Suprapubic skin (tissue), 4 donors: ENCODE measurements around the gene SPATA2. TPM values are rescaled to one million over a fixed set of nuclear protein-coding genes. Genes with fewer than 3 reads are reported as not detected.

Experiments used
- DNase-seq, 2 donors: peaks; one replicate each; pipeline ENCODE4 v3.0.0-alpha.2; 2019; ENCODE audit warnings: low spot score in 2 of 2
- H3K27ac ChIP-seq: fragments of 200-600 bp; sonication (generic); one replicate; pipeline ENCODE4 v1.5.1; 2019
- H3K27me3 ChIP-seq: fragments of 200-600 bp; sonication (generic); one replicate; pipeline ENCODE4 v1.5.1; 2019
- H3K36me3 ChIP-seq: fragments of 200-600 bp; sonication (generic); one replicate; pipeline ENCODE4 v1.5.1; 2019
- H3K4me1 ChIP-seq: fragments of 200-600 bp; sonication (generic); one replicate; pipeline ENCODE4 v1.5.1; 2019
- H3K4me3 ChIP-seq: fragments of 200-600 bp; sonication (generic); one replicate; pipeline ENCODE4 v1.5.1; 2019; ENCODE audit warnings: mild to moderate bottlenecking
- H3K9me3 ChIP-seq: fragments of 200-600 bp; sonication (generic); one replicate; pipeline ENCODE4 v1.5.1; 2019
- CTCF ChIP-seq, 2 donors: fragments of 200-600 bp in 1 of 2; fragments of 450-650 bp in 1 of 2; sonication (generic) in 1 of 2; IDR thresholded peaks; one replicate each; pipeline ENCODE4 v1.5.1; 2016 to 2019; ENCODE audit warnings: antibody characterized with exemption in 2 of 2, mild to moderate bottlenecking in 1 of 2, moderate library complexity in 1 of 2
- EP300 ChIP-seq: sonication (generic); formaldehyde crosslinking; IDR thresholded peaks from one replicate; pipeline ENCODE4 v1.6.1; 2017; ENCODE audit warnings: antibody characterized with exemption
- POLR2A ChIP-seq, 2 donors: fragments of 450-650 bp; IDR thresholded peaks; one replicate each; pipeline ENCODE4 v1.6.1; 2017; ENCODE audit warnings: antibody characterized with exemption in 2 of 2, mild to moderate bottlenecking in 2 of 2, moderate library complexity in 2 of 2
- POLR2AphosphoS5 ChIP-seq, 3 donors: sonication (generic); formaldehyde crosslinking; IDR thresholded peaks; one replicate each; pipeline ENCODE4 v1.6.1; 2017; ENCODE audit warnings: antibody characterized with exemption in 3 of 3
- WGBS: methylation state at CpG from one replicate; pipeline ENCODE4 v1.1.5; 2018; 5-methylcytosine and 5-hydroxymethylcytosine counted together
- total RNA-seq, 4 donors: library from RNA; depleted of rRNA; stranded (reverse); fragments of >200 nt; gene quantifications; one replicate each; pipeline ENCODE4 v1.1.0, GENCODE V29; 2016

The SPATA2 gene
- total RNA-seq, 4 donors from 2014 or later: 7.3 to 9.3 (median 8.7) TPM

GRCh38 chr20:49889935-49890333, 25.4 kb downstream of the SPATA2 start:
- H3K4me3 ChIP-seq: no peak overlapping the region
- H3K36me3 ChIP-seq: peaks cover 37% of the 10 kb centered on the region
- TF ChIP-seq POLR2AphosphoS5 (IDR thresholded peaks at IDR 0.05): no peak
- TF ChIP-seq EP300: no peak
- no peak for TF ChIP-seq CTCF (IDR thresholded peaks at IDR 0.05)
- no peak for TF ChIP-seq POLR2A (IDR thresholded peaks at IDR 0.05)
- DNase-seq: no peak
- H3K27me3 ChIP-seq: no peaks in the 10 kb centered on the region
- peaks cover 32% of the 10 kb centered on the region for H3K4me1 ChIP-seq
- 66% methylated on average over 9 of the region's 9 CpGs for WGBS
- H3K9me3 ChIP-seq: no peaks in the 10 kb centered on the region
- no peak overlapping the region for H3K27ac ChIP-seq

- no peak for DNase-seq
- H3K36me3 ChIP-seq: peaks cover 44% of the 10 kb centered on the region
- H3K27ac ChIP-seq: no peak overlapping the region
- no peaks in the 10 kb centered on the region for H3K9me3 ChIP-seq
- TF ChIP-seq POLR2AphosphoS5 (IDR thresholded peaks at IDR 0.05): no peak
- no peak for TF ChIP-seq CTCF (IDR thresholded peaks at IDR 0.05)
- no peak for TF ChIP-seq EP300
- no peak for TF ChIP-seq POLR2A (IDR thresholded peaks at IDR 0.05)
- H3K4me1 ChIP-seq: peaks cover 32% of the 10 kb centered on the region
- WGBS: 74% methylated on average over 9 of the region's 9 CpGs
- H3K4me3 ChIP-seq: no peak overlapping the region
- H3K27me3 ChIP-seq: no peaks in the 10 kb centered on the region
These were observed 26.1 kb downstream of the SPATA2 start for GRCh38 chr20:49889001-49889934.

DNA sequence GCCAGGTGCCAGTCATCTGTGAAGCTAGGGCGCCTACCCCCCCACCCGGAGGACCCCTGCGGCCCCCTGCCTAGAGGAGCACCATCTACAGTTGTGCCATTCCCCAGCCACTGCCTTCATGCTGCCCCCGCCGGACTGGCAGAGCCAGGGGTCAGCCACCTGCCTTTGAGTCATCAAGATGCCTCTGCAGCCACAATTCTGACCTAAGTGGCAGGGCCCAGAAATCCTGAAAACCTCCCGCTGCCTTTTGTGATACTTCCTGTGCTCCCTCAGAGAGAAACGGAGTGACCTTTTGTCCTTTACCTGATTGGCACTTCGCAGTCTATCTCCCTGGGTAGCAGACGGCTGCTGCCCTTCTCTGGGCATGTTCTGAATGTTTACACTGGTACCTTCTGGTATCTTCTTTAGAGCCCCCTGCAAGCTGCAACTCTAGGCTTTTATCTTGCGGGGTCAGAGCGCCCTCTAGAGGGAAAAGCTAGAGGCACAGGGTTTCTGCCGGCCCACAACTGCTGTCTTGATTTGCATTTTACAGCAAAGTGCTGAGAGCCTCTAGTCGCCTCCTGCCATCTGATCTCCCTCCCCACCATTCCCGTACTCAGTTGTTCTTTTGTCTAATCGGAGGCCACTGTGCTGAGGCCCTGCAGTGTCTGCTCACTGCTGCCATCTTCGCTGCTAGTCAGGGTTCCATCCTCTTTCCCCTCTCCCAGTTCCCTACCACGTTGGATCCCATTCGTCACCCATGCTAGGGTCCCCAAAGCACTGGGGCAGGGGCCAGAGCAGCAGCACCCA, 26.9 kb downstream of the SPATA2 start:
- Histone ChIP-seq H3K27ac (no peak overlapping the region), H3K4me1 (peaks cover 32% of the 10 kb centered on the region)

GRCh38 chr20:49887251-49888211, 27.8 kb downstream of the SPATA2 start:
- H3K27ac ChIP-seq: peak overlapping the region; percentile 59

More for the DNA sequence above, 26.9 kb downstream of the SPATA2 start:
- H3K9me3 ChIP-seq: no peaks in the 10 kb centered on the region
- H3K4me3 ChIP-seq: no peak overlapping the region
- WGBS: 68% methylated on average over 15 of the region's 18 CpGs
- peak in 1 of 2 donors; percentile 68 for DNase-seq
- H3K36me3 ChIP-seq: peaks cover 52% of the 10 kb centered on the region
- TF ChIP-seq EP300 (no peak), POLR2AphosphoS5 (IDR thresholded peaks at IDR 0.05) (no peak), POLR2A (IDR thresholded peaks at IDR 0.05) (no peak), CTCF (IDR thresholded peaks at IDR 0.05) (peak; percentile 39 to 75)
- no peaks in the 10 kb centered on the region for H3K27me3 ChIP-seq

More at GRCh38 chr20:49887251-49888211, 27.8 kb downstream of the SPATA2 start:
- DNase-seq: peak in 1 of 2 donors; percentile 56
- Histone ChIP-seq H3K4me1 (peaks cover 27% of the 10 kb centered on the region), H3K36me3 (peaks cover 60% of the 10 kb centered on the region), H3K9me3 (no peaks in the 10 kb centered on the region), H3K27me3 (no peaks in the 10 kb centered on the region), H3K4me3 (no peak overlapping the region)
- TF ChIP-seq EP300: no peak
- no peak for TF ChIP-seq POLR2A (IDR thresholded peaks at IDR 0.05)
- no peak for TF ChIP-seq CTCF (IDR thresholded peaks at IDR 0.05)
- no peak for TF ChIP-seq POLR2AphosphoS5 (IDR thresholded peaks at IDR 0.05)
- 71% methylated on average over 28 of the region's 32 CpGs for WGBS
